ENCODE data around the gene LGALS7B.

DNA sequence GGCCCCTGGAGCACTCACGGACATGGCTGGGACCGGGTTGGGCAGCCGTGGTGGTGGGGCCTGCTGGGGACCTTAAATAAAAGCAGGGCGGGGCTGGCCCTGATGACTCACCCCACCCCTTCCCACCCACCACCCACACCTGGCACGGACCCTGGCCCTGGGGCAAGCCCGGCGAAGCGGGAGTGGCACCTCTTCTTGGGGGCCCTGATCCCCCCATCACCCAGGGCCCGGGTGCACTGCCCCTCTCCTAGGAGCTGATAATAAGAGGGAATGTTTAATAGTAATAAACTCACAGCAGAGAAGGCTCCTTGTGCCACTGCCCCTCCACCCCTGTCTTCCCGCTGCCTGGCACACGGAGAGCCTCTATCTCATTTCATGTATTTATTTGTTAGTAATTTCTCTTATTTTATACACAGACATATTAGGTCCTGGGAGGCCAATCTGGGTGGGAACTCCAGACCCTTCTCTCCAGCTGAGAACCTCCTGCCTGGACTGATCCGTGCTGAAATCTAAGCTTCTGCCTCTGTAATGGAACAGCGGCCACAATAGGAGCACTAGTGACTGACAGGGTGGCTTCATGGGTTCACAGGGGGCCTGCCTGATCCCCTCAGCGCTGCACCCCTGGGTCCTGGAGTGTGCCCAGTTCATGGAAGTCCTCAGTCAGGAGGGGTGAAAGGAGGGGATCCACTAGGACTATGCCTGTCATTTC is 15.4 kb upstream of the LGALS7B start, which contains the start of gene LGALS7:
- TF ChIP-seq, protein P1, sequence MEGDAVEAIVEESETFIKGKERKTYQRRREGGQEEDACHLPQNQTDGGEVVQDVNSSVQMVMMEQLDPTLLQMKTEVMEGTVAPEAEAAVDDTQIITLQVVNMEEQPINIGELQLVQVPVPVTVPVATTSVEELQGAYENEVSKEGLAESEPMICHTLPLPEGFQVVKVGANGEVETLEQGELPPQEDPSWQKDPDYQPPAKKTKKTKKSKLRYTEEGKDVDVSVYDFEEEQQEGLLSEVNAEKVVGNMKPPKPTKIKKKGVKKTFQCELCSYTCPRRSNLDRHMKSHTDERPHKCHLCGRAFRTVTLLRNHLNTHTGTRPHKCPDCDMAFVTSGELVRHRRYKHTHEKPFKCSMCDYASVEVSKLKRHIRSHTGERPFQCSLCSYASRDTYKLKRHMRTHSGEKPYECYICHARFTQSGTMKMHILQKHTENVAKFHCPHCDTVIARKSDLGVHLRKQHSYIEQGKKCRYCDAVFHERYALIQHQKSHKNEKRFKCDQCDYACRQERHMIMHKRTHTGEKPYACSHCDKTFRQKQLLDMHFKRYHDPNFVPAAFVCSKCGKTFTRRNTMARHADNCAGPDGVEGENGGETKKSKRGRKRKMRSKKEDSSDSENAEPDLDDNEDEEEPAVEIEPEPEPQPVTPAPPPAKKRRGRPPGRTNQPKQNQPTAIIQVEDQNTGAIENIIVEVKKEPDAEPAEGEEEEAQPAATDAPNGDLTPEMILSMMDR (IDR thresholded peaks at IDR 0.05; ENCODE audit: insufficient read depth, low read depth, low read length) = no peak
- no peak for TF ChIP-seq EZH2 (IDR thresholded peaks at IDR 0.05; ENCODE audit: insufficient read depth, low read length)
